Thymus (tissue), 14 donors: ENCODE results near the gene EPOP. TPM values are rescaled to one million over a fixed set of nuclear protein-coding genes. Genes with fewer than 3 reads are reported as not detected.

Source experiments
- DNase-seq, 9 donors: peaks; one replicate each; pipeline ENCODE4 v3.0.0-alpha.2; 2013; ENCODE audit warnings: low spot score in 9 of 9, low read depth in 6 of 9, missing footprints in 1 of 9
- H3K27ac ChIP-seq, 2 donors: one replicate each; pipeline ENCODE4 v1.5.1; 2013; ENCODE audit warnings: control low read depth in 1 of 2, low read depth in 1 of 2, low read length in 1 of 2, mild to moderate bottlenecking in 1 of 2, moderate library complexity in 1 of 2
- H3K27me3 ChIP-seq, 2 donors: one replicate each; pipeline ENCODE4 v1.5.1; 2013; ENCODE audit warnings: low read length in 1 of 2; ENCODE audit not compliant: control insufficient read depth in 2 of 2, insufficient read depth in 1 of 2
- H3K36me3 ChIP-seq, 2 donors: one replicate each; pipeline ENCODE4 v1.5.1; 2013; ENCODE audit warnings: low read length in 1 of 2, mild to moderate bottlenecking in 1 of 2, moderate library complexity in 1 of 2; ENCODE audit not compliant: control insufficient read depth in 2 of 2, insufficient read depth in 2 of 2
- H3K4me1 ChIP-seq, 2 donors: one replicate each; pipeline ENCODE4 v1.5.1; 2013; ENCODE audit warnings: low read length in 2 of 2; ENCODE audit not compliant: control insufficient read depth in 2 of 2, insufficient read depth in 2 of 2
- H3K4me3 ChIP-seq, 2 donors: one replicate each; pipeline ENCODE4 v1.5.1; 2013; ENCODE audit warnings: low read length in 2 of 2, control low read depth in 1 of 2, mild to moderate bottlenecking in 1 of 2
- H3K9me3 ChIP-seq, 2 donors: one replicate each; pipeline ENCODE4 v1.5.1; 2013; ENCODE audit warnings: low read length in 1 of 2, mild to moderate bottlenecking in 1 of 2; ENCODE audit not compliant: control insufficient read depth in 2 of 2, insufficient read depth in 1 of 2
- WGBS: extraction: QIAGEN DNeasy Blood & Tissue Kit; methylation state at CpG from one replicate; pipeline ENCODE4 v1.1.7; 2013; 5-methylcytosine and 5-hydroxymethylcytosine counted together
- long read RNA-seq, 10 donors: transcript quantifications; one replicate each; lab custom pipeline, GENCODE V29; 2026
- polyA plus RNA-seq: library from polyadenylated mRNA; stranded (reverse); fragments of 200-250 nt; gene quantifications from one replicate; pipeline ENCODE4 v1.2.3, GENCODE V29; 2013
- total RNA-seq: library from RNA; stranded (reverse); fragments of 120-200 nt; gene quantifications from one replicate; pipeline ENCODE4 v1.2.4, GENCODE V29; 2013
- donor health status: healthy.

The EPOP gene
- 2.6 TPM for total RNA-seq
- 4.3 TPM for polyA plus RNA-seq
- long read RNA-seq, donor 1: 0 reads
- long read RNA-seq, donor 2: 0 reads
- long read RNA-seq, donor 3, partial matches to known transcripts: 0 of 4 reads
- long read RNA-seq, donor 3, other reads (novel, unspliced or antisense): 0 of 4 reads
- long read RNA-seq, donor 4, transcript EPOP-201 (1 exons, 3,719 nt): major isoform, 5 of 5 reads
- long read RNA-seq, donor 4, partial matches to known transcripts: 0 of 5 reads
- long read RNA-seq, donor 4, other reads (novel, unspliced or antisense): 0 of 5 reads
- long read RNA-seq, donor 5, transcript EPOP-201 (1 exons, 3,719 nt): major isoform, 8 of 8 reads
- long read RNA-seq, donor 5, partial matches to known transcripts: 0 of 8 reads
- long read RNA-seq, donor 5, other reads (novel, unspliced or antisense): 0 of 8 reads
- long read RNA-seq, donor 6: 0 reads
- long read RNA-seq, donor 7, partial matches to known transcripts: 0 of 1 reads
- long read RNA-seq, donor 7, other reads (novel, unspliced or antisense): 0 of 1 reads
- long read RNA-seq, donor 8, transcript EPOP-201 (1 exons, 3,719 nt): major isoform, 5 of 5 reads
- long read RNA-seq, donor 8, partial matches to known transcripts: 0 of 5 reads
- long read RNA-seq, donor 8, other reads (novel, unspliced or antisense): 0 of 5 reads
- long read RNA-seq, donor 9, partial matches to known transcripts: 0 of 2 reads
- long read RNA-seq, donor 9, other reads (novel, unspliced or antisense): 0 of 2 reads
- long read RNA-seq, donor 10, partial matches to known transcripts: 0 of 4 reads
- long read RNA-seq, donor 10, other reads (novel, unspliced or antisense): 0 of 4 reads

GRCh38 chr17:38674749-38675615 is at the start of gene EPOP:
TSS of gene EPOP (minus strand) at chr17:38674957. CDS start at chr17:38674495, 462 bp downstream.
- H3K4me3 ChIP-seq: peak within 1 kb of the TSS; percentile 33 to 78
- 4% methylated on average over 80 of the region's 80 CpGs for WGBS
- H3K27me3 ChIP-seq: peaks cover 59 to 73% of the 10 kb centered on the region in 2 donors
- H3K36me3 ChIP-seq: no peaks in the 10 kb centered on the region
- H3K27ac ChIP-seq: peak within 1 kb of the TSS in 1 of 2 donors; percentile 42
- H3K4me1 ChIP-seq: peaks cover 7 to 26% of the 10 kb centered on the region in 2 donors
- peak in 8 of 9 donors; percentile 54 to 89 (median 73) for DNase-seq
- H3K9me3 ChIP-seq: no peaks in the 10 kb centered on the region

- peaks cover 0 to 14% of the 10 kb centered on the region in 2 donors for H3K4me1 ChIP-seq
- no peak for DNase-seq
- WGBS: 99% methylated on average over 16 of the region's 16 CpGs
- H3K9me3 ChIP-seq: no peaks in the 10 kb centered on the region
- no peak overlapping the region for H3K27ac ChIP-seq
- H3K36me3 ChIP-seq: peaks cover 74 to 81% of the 10 kb centered on the region in 2 donors
- no peaks in the 10 kb centered on the region for H3K27me3 ChIP-seq
- no peak overlapping the region for H3K4me3 ChIP-seq
Measured at GRCh38 chr17:38721802-38722201, 47.0 kb upstream of the EPOP start.

GRCh38 chr17:38720941-38721340 is 46.2 kb upstream of the EPOP start:
- no peak overlapping the region for H3K4me3 ChIP-seq
- no peak overlapping the region for H3K27ac ChIP-seq
- H3K27me3 ChIP-seq: no peaks in the 10 kb centered on the region
- peaks cover 82 to 88% of the 10 kb centered on the region in 2 donors for H3K36me3 ChIP-seq
- WGBS: 98% methylated on average over 6 of the region's 6 CpGs
- H3K9me3 ChIP-seq: no peaks in the 10 kb centered on the region
- DNase-seq: no peak
- peaks cover 0 to 12% of the 10 kb centered on the region in 2 donors for H3K4me1 ChIP-seq

- no peaks in the 10 kb centered on the region for H3K27me3 ChIP-seq
- no peak overlapping the region for H3K4me3 ChIP-seq
- WGBS: 97% methylated on average over 39 of the region's 39 CpGs
- peaks cover 88 to 89% of the 10 kb centered on the region in 2 donors for H3K36me3 ChIP-seq
- H3K9me3 ChIP-seq: no peaks in the 10 kb centered on the region
- no peak overlapping the region for H3K27ac ChIP-seq
- DNase-seq: no peak
- peaks cover 0 to 8% of the 10 kb centered on the region in 2 donors for H3K4me1 ChIP-seq
Measured at GRCh38 chr17:38719943-38720641, 45.3 kb upstream of the EPOP start.

- Histone ChIP-seq H3K4me1 (peaks cover 0 to 6% of the 10 kb centered on the region in 2 donors), H3K27me3 (no peaks in the 10 kb centered on the region), H3K36me3 (peaks cover 88% of the 10 kb centered on the region in 2 donors), H3K9me3 (no peaks in the 10 kb centered on the region), H3K27ac (no peak overlapping the region), H3K4me3 (no peak overlapping the region)
- WGBS: 98% methylated on average over 29 of the region's 29 CpGs
- DNase-seq: no peak
Measured at GRCh38 chr17:38719289-38719942, 44.7 kb upstream of the EPOP start.

- WGBS: 92% methylated on average over 12 of the region's 12 CpGs
- Histone ChIP-seq H3K9me3 (no peaks in the 10 kb centered on the region), H3K4me1 (peaks cover 0 to 6% of the 10 kb centered on the region in 2 donors), H3K27ac (no peak overlapping the region), H3K4me3 (no peak overlapping the region), H3K27me3 (no peaks in the 10 kb centered on the region), H3K36me3 (peaks cover 94 to 96% of the 10 kb centered on the region in 2 donors)
- DNase-seq: no peak
Measured at GRCh38 chr17:38717139-38717745, 42.5 kb upstream of the EPOP start.

GRCh38 chr17:38716368-38717005 is 41.7 kb upstream of the EPOP start:
- Histone ChIP-seq H3K4me3 (no peak overlapping the region), H3K36me3 (peaks cover 95 to 96% of the 10 kb centered on the region in 2 donors), H3K27me3 (no peaks in the 10 kb centered on the region), H3K9me3 (no peaks in the 10 kb centered on the region), H3K4me1 (peaks cover 0 to 9% of the 10 kb centered on the region in 2 donors), H3K27ac (no peak overlapping the region)
- no peak for DNase-seq
- WGBS: 96% methylated on average over 18 of the region's 18 CpGs
